ENCODE measurements around the gene SORL1. TPM values are rescaled to one million over a fixed set of nuclear protein-coding genes. Genes with fewer than 3 reads are reported as not detected.

The SORL1 gene
- total and polyA plus RNA-seq, 2 of the 13 experiments (the other 11 are each of a cell fraction or from before 2014, with no cell fraction given), result 21.3 to 148 TPM

GRCh38 chr11:121564948-121565684 is 113.0 kb downstream of the SORL1 start (continued):
- TF ChIP-seq TBL1XR1 (IDR thresholded peaks at IDR 0.05; ENCODE audit: borderline replicate concordance, low read length, partially characterized antibody) (peak; percentile 83), ZNF792 (CRISPR knock-in tag; IDR thresholded peaks at IDR 0.05) (no peak), HIVEP1 (CRISPR knock-in tag; IDR thresholded peaks at IDR 0.05) (no peak), KAT8 (CRISPR knock-in tag; IDR thresholded peaks at IDR 0.05) (peak; percentile 59; the same call in 1 of the 2 replicates), STAT5B (CRISPR knock-in tag; IDR thresholded peaks at IDR 0.05) (no peak), ZNF850 (CRISPR knock-in tag; conservative IDR thresholded peaks at IDR 0.05) (no peak), SIX4 (CRISPR knock-in tag; IDR thresholded peaks at IDR 0.05) (peak; percentile 75), ZSCAN20 (CRISPR knock-in tag; IDR thresholded peaks at IDR 0.05; ENCODE audit: borderline replicate concordance) (no peak), MAX (IDR thresholded peaks at IDR 0.05) (peak; percentile 34; the same call in 1 of the 2 replicates), TRAFD1 (CRISPR knock-in tag; IDR thresholded peaks at IDR 0.05; ENCODE audit: borderline replicate concordance) (no peak), ZNF614 (CRISPR knock-in tag; IDR thresholded peaks at IDR 0.05; ENCODE audit: borderline replicate concordance) (peak; percentile 58; the same call in 1 of the 2 replicates), TEAD3 (CRISPR knock-in tag; optimal IDR thresholded peaks at IDR 0.05; ENCODE audit: borderline replicate concordance) (peak; percentile 75), HIC2 (CRISPR knock-in tag; IDR thresholded peaks at IDR 0.05; ENCODE audit: low read depth) (peak; percentile 28; the same call in 1 of the 2 replicates), ETV5 (CRISPR knock-in tag; IDR thresholded peaks at IDR 0.05; ENCODE audit: borderline replicate concordance) (peak; percentile 83), HNRNPLL (IDR thresholded peaks at IDR 0.05; ENCODE audit: low read depth, low read length, poor library complexity, severe bottlenecking) (no peak), SKIL (CRISPR knock-in tag; IDR thresholded peaks at IDR 0.05; ENCODE audit: borderline replicate concordance) (peak; percentile 87), NR2F2 (IDR thresholded peaks at IDR 0.05; ENCODE audit: borderline replicate concordance, low read depth) (0 out of 2 replicates have a peak, but pooled peaks have one; percentile 58), SKI (IDR thresholded peaks at IDR 0.05; ENCODE audit: partially characterized antibody) (peak; percentile 97), ZNF556 (CRISPR knock-in tag; IDR thresholded peaks at IDR 0.05; ENCODE audit: borderline replicate concordance) (no peak), SAP130 (CRISPR knock-in tag; IDR thresholded peaks at IDR 0.05; ENCODE audit: low read depth) (peak; percentile 81), ARNTL (CRISPR knock-in tag; IDR thresholded peaks at IDR 0.05) (0 out of 2 replicates have a peak, but pooled peaks have one; percentile 39), ZFP1 (CRISPR knock-in tag; IDR thresholded peaks at IDR 0.05) (peak; percentile 84), KLF6 (CRISPR knock-in tag; IDR thresholded peaks at IDR 0.05) (peak; percentile 32; the same call in 1 of the 2 replicates), EZH2 (conservative IDR thresholded peaks at IDR 0.05; ENCODE audit: low read depth, low read length) (no peak), CBFB (CRISPR knock-in tag; IDR thresholded peaks at IDR 0.05) (0 out of 2 replicates have a peak, but pooled peaks have one; percentile 43)

All from HepG2 (cell line).